Measurements from ENCODE around the gene PHF20. TPM values are rescaled to one million over a fixed set of nuclear protein-coding genes. Genes with fewer than 3 reads are reported as not detected.

PHF20 gene
- total and polyA plus RNA-seq, 2 of the 13 experiments (the other 11 are each of a cell fraction or from before 2014, with no cell fraction given): 22.8 to 34.1 TPM

DNA sequence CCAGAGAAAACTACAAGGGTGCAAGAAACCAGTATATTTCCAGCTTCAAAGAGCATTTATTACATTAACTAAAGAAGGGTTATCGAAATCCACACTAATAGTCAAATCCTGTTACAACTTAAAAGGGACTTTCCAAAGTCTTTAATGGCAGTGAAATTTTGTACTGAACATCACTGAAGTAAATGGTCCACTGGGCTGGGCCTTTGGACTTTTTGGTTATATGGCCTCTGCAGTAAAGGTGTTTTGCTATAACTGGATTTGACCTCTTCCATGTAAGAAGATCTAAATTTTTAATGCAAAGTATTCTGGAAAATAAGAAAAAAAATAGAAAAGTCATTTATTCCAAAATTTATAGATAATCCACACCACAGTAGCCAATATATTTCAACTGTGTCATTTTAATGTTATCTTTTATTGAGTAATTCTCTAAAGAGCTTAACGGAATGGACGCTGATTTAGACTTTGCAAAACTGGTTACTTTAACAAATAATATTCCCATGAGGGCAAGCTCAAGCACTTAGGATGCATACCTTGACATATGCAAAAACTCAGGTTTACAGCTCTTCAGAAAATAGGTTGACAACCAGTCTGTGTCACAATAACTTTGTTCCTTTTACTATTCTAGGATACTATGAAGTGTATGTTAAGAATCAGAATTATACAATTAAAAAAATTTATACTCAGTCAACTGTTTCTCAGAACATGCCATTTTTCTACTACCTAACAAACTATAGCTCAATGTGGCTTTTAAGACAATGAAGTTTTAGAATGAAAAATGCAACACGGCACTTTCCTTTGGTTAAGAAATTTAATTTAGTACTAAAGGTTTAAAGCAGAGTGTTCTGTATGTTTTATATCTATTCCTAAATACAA, 36.8 kb upstream of the PHF20 start:
- Histone ChIP-seq H3K36me3 (replicated peaks in 1 of 2; ENCODE audit: control insufficient read depth in 1 of 2, insufficient read depth in 2 of 2, low read length in 2 of 2) (peaks cover 42 to 91% of the 10 kb centered on the region in 2 experiments), H3K4me2 (ENCODE audit: low read depth, low read length) (peak overlapping the region; percentile 28), H3K9me3 (ENCODE audit: low read length) (no peaks in the 10 kb centered on the region), H3K27me3 (ENCODE audit: control insufficient read depth in 1 of 2, insufficient read depth in 2 of 2, low read length in 2 of 2) (no peaks in the 10 kb centered on the region), H2AFZ (ENCODE audit: low read length) (no peak overlapping the region), H3K79me2 (ENCODE audit: insufficient read depth, low read length) (peaks cover 99% of the 10 kb centered on the region), H3K4me1 (ENCODE audit: insufficient read depth, low read length) (peaks cover 94% of the 10 kb centered on the region), H3K27ac (ENCODE audit: extremely low read length, insufficient read depth, low read length) (no peak overlapping the region), H3K4me3 (replicated peaks in 1 of 3; ENCODE audit: insufficient read depth in 1 of 3, low read depth in 2 of 3, low read length in 3 of 3) (no peak overlapping the region; a peak in 2 of 6 replicates), H3K9ac (ENCODE audit: insufficient read depth, low read depth, low read length) (no peak overlapping the region), H4K20me1 (ENCODE audit: insufficient read depth, low read length) (peaks cover 100% of the 10 kb centered on the region)
- ChIA-PET POLR2A (interaction anchor here (0.6 to 9.2 kb wide), 10 partner anchors 6 to 325 kb away, joined by 3 to 211 read pairs (median 3); partner anchors contain the start of genes NFS1, RBM39 and ROMO1), CTCF (ENCODE audit: low intra/inter-chr PET ratio, low total read pairs) (no interaction called here)
- DNase-seq (ENCODE audit: low spot score) (no peak), ATAC-seq (no peak), FAIRE-seq (no peak)
- intact Hi-C loops (cut with micrococcal nuclease; ENCODE audit: unreplicated experiment) (no loop called here), in situ Hi-C loops (cut with HindIII; ENCODE audit: extremely low pct_ligation_motif_present, low pct_unique_long_range_greater_than_20kb) (no loop called here)
- 93% methylated on average over 4 of the region's 4 CpGs for WGBS (ENCODE audit: low lambda C conversion rate)
- TSS peak; percentile 0 for BruUV-seq (replicated peaks)
- TF ChIP-seq ZNF615 (CRISPR knock-in tag; IDR thresholded peaks at IDR 0.05; ENCODE audit: borderline replicate concordance) (no peak), RARA (CRISPR knock-in tag; IDR thresholded peaks at IDR 0.05) (no peak), AGO2 (optimal IDR thresholded peaks at IDR 0.05; ENCODE audit: low read depth, low read length) (peak; percentile 61), POLR2G (IDR thresholded peaks at IDR 0.05; ENCODE audit: low read depth, low read length) (0 out of 2 replicates have a peak, but pooled peaks have one; percentile 43), MBD4 (IDR thresholded peaks at IDR 0.05; ENCODE audit: borderline replicate concordance, low read length) (peak; percentile 44; the same call in 1 of the 2 replicates), HNRNPL (IDR thresholded peaks at IDR 0.05; ENCODE audit: low read depth, low read length) (0 out of 2 replicates have a peak, but pooled peaks have one; percentile 9), PAF1 (CRISPR knock-in tag; IDR thresholded peaks at IDR 0.05) (0 out of 2 replicates have a peak, but pooled peaks have one; percentile 60), RBFOX2 (IDR thresholded peaks at IDR 0.05; ENCODE audit: low read depth, low read length) (peak; percentile 78), XRCC5 (optimal IDR thresholded peaks at IDR 0.05; ENCODE audit: low read length) (no peak), LCORL (IDR thresholded peaks at IDR 0.05) (no peak), LCORL (CRISPR knock-in tag; IDR thresholded peaks at IDR 0.05) (0 out of 2 replicates have a peak, but pooled peaks have one; percentile 11), GABPA (IDR thresholded peaks at IDR 0.05; ENCODE audit: low read depth, low read length) (no peak), GABPA (CRISPR knock-in tag; IDR thresholded peaks at IDR 0.05; ENCODE audit: low read depth) (no peak), RBAK (CRISPR knock-in tag; IDR thresholded peaks at IDR 0.05) (no peak)
- TF ChIP-seq, protein P1, sequence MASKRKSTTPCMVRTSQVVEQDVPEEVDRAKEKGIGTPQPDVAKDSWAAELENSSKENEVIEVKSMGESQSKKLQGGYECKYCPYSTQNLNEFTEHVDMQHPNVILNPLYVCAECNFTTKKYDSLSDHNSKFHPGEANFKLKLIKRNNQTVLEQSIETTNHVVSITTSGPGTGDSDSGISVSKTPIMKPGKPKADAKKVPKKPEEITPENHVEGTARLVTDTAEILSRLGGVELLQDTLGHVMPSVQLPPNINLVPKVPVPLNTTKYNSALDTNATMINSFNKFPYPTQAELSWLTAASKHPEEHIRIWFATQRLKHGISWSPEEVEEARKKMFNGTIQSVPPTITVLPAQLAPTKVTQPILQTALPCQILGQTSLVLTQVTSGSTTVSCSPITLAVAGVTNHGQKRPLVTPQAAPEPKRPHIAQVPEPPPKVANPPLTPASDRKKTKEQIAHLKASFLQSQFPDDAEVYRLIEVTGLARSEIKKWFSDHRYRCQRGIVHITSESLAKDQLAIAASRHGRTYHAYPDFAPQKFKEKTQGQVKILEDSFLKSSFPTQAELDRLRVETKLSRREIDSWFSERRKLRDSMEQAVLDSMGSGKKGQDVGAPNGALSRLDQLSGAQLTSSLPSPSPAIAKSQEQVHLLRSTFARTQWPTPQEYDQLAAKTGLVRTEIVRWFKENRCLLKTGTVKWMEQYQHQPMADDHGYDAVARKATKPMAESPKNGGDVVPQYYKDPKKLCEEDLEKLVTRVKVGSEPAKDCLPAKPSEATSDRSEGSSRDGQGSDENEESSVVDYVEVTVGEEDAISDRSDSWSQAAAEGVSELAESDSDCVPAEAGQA (IDR thresholded peaks at IDR 0.05; ENCODE audit: low read depth): no peak
- TF ChIP-seq, protein P1 (CRISPR knock-in tag; IDR thresholded peaks at IDR 0.05; ENCODE audit: borderline replicate concordance): 0 out of 2 replicates have a peak, but pooled peaks have one; percentile 53
- TF ChIP-seq, protein P2, sequence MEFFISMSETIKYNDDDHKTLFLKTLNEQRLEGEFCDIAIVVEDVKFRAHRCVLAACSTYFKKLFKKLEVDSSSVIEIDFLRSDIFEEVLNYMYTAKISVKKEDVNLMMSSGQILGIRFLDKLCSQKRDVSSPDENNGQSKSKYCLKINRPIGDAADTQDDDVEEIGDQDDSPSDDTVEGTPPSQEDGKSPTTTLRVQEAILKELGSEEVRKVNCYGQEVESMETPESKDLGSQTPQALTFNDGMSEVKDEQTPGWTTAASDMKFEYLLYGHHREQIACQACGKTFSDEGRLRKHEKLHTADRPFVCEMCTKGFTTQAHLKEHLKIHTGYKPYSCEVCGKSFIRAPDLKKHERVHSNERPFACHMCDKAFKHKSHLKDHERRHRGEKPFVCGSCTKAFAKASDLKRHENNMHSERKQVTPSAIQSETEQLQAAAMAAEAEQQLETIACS (CRISPR knock-in tag; IDR thresholded peaks at IDR 0.05): no peak
